ENCODE data around the gene OPCML. TPM values are rescaled to one million over a fixed set of nuclear protein-coding genes. Genes with fewer than 3 reads are reported as not detected.

Gene OPCML
- total RNA-seq, 4 donors from 2014 or later, result not detected

GRCh38 chr11:132987936-132988335 is 544.4 kb downstream of the OPCML start:
- H3K27me3 ChIP-seq, result no peaks in the 10 kb centered on the region
- WGBS, 2 donors (ENCODE audit: low coverage in 1 of 2), result 19 to 88% methylated on average over 2 of the region's 2 CpGs
- no peaks in the 10 kb centered on the region for H3K4me1 ChIP-seq
- no peaks in the 10 kb centered on the region for H3K36me3 ChIP-seq
- in situ Hi-C loops (cut with MboI; ENCODE audit: low pct_ligation_motif_present in 1 of 4, low pct_unique_long_range_greater_than_20kb in 1 of 4, low sequenced_read_pairs in 3 of 4) (no loop called here), intact Hi-C loops (cut with DNase I; ENCODE audit: low total_unique reads) (no loop called here)
- H3K4me3 ChIP-seq, result no peak overlapping the region
- no peaks in the 10 kb centered on the region for H3K9me3 ChIP-seq
- no peak for DNase-seq
- TF ChIP-seq POLR2A (IDR thresholded peaks at IDR 0.05) (no peak), POLR2AphosphoS5 (IDR thresholded peaks at IDR 0.05) (no peak), EP300 (IDR thresholded peaks at IDR 0.05; ENCODE audit: low read depth) (no peak)
- TF ChIP-seq, protein P1, sequence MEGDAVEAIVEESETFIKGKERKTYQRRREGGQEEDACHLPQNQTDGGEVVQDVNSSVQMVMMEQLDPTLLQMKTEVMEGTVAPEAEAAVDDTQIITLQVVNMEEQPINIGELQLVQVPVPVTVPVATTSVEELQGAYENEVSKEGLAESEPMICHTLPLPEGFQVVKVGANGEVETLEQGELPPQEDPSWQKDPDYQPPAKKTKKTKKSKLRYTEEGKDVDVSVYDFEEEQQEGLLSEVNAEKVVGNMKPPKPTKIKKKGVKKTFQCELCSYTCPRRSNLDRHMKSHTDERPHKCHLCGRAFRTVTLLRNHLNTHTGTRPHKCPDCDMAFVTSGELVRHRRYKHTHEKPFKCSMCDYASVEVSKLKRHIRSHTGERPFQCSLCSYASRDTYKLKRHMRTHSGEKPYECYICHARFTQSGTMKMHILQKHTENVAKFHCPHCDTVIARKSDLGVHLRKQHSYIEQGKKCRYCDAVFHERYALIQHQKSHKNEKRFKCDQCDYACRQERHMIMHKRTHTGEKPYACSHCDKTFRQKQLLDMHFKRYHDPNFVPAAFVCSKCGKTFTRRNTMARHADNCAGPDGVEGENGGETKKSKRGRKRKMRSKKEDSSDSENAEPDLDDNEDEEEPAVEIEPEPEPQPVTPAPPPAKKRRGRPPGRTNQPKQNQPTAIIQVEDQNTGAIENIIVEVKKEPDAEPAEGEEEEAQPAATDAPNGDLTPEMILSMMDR (IDR thresholded peaks at IDR 0.05), result no peak
- no peak overlapping the region for H3K27ac ChIP-seq

- Histone ChIP-seq H3K9me3 (no peaks in the 10 kb centered on the region), H3K4me3 (no peak overlapping the region), H3K4me1 (no peaks in the 10 kb centered on the region), H3K36me3 (no peaks in the 10 kb centered on the region), H3K27ac (no peak overlapping the region), H3K27me3 (no peaks in the 10 kb centered on the region)
- in situ Hi-C loops (cut with MboI; ENCODE audit: low pct_ligation_motif_present in 1 of 4, low pct_unique_long_range_greater_than_20kb in 1 of 4, low sequenced_read_pairs in 3 of 4) (no loop called here), intact Hi-C loops (cut with DNase I; ENCODE audit: low total_unique reads) (no loop called here)
- DNase-seq, result no peak
- WGBS, 2 donors (ENCODE audit: low coverage in 1 of 2), result 78 to 90% methylated on average over 1 of the region's 1 CpG
- TF ChIP-seq, protein P1 (IDR thresholded peaks at IDR 0.05), result no peak
- TF ChIP-seq POLR2A (IDR thresholded peaks at IDR 0.05) (no peak), POLR2AphosphoS5 (IDR thresholded peaks at IDR 0.05) (no peak), EP300 (IDR thresholded peaks at IDR 0.05; ENCODE audit: low read depth) (no peak)
These were observed 548.7 kb downstream of the OPCML start for GRCh38 chr11:132983641-132983978.

DNA sequence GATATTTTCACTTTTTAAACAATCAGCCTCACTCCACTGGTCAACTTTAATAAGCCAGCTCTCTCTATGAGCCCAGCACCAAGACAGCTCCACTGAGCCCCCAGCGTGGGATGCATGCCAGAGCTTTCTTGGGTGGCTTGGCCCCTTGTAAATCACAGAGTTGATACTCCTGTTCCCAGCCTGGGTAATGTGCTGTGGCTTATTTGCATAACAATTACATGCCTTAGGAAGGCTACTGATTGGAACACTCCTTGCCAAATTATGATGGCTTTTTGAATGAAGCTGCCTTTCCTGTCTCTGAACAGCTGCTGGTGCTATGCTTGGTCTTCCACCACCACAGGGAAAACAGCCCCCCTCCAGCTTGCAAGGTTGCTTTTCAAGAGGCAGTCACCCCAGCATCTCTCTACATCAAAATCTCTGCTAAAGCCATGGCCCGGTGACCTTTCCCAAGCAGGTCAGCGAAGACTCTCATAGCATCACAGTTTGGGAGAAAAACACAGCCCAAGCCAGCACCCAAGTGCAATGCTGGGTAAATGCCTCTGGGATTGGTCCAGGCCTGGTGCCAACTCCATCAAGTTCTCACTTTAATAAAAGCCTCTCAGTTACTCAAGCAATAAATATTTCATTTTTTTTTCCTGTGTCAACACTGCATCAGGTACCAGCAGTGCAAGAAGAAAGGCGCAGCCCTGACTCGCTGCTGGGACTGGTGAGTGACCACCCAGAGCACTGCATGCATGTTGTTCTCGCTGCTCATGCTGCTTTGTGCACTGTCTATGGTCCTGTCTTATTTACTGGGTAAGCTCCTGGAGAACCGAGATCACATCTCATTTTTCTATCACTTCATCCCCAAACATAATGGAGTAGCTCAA is 549.3 kb downstream of the OPCML start:
- H3K27me3 ChIP-seq, result no peaks in the 10 kb centered on the region
- no peak overlapping the region for H3K27ac ChIP-seq
- H3K9me3 ChIP-seq, result no peaks in the 10 kb centered on the region
- TF ChIP-seq, protein P1 (IDR thresholded peaks at IDR 0.05), result no peak
- TF ChIP-seq POLR2A (IDR thresholded peaks at IDR 0.05) (no peak), EP300 (IDR thresholded peaks at IDR 0.05; ENCODE audit: low read depth) (no peak), POLR2AphosphoS5 (IDR thresholded peaks at IDR 0.05) (no peak)
- H3K4me3 ChIP-seq, result no peak overlapping the region
- WGBS, 2 donors (ENCODE audit: low coverage in 1 of 2), result 83% methylated on average over 2 to 7 of the region's 7 CpGs
- no peak for DNase-seq
- H3K36me3 ChIP-seq, result no peaks in the 10 kb centered on the region
- H3K4me1 ChIP-seq, result no peaks in the 10 kb centered on the region
- intact Hi-C loops (cut with DNase I; ENCODE audit: low total_unique reads) (no loop called here), in situ Hi-C loops (cut with MboI; ENCODE audit: low pct_ligation_motif_present in 1 of 4, low pct_unique_long_range_greater_than_20kb in 1 of 4, low sequenced_read_pairs in 3 of 4) (no loop called here)

DNA sequence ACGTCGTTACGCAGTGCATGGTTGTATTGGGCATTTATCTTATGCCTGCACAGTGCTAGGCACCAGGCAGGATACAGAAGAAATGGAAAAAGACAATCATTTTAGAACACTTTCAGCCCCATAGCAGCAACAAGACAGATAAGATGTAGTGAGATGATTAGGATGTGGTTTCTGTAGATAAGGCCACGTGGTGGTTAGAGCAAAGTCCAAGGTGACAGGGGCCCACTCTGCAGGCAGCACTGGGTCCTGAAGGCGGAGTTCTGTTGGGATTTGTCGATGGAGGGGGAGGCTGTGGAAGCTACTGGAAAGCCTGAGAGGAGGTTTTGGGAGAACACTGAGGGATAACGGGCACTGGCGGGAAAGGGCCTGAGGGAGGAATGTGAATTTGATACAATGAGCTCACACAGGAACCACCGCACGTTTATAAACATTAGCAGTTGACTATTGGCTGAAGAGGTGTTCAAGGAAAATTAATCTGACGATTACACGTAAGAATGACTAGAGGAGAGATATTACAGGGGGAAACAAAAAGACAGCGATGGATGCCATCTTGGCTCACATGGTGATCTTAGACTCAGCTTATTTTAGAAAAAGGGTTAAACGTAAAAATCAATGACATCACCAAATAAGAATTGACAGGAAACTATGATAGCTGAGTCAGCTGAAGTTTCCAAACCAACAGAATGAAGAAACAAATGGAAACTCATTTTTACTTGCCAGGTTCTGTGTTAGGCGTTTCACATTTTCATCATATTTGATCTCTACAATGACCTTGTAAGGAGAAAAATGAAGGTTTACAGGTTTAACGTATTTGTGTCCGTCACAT is 551.0 kb downstream of the OPCML start:
- in situ Hi-C loops (cut with MboI; ENCODE audit: low pct_ligation_motif_present in 1 of 4, low pct_unique_long_range_greater_than_20kb in 1 of 4, low sequenced_read_pairs in 3 of 4) (no loop called here), intact Hi-C loops (cut with DNase I; ENCODE audit: low total_unique reads) (no loop called here)
- Histone ChIP-seq H3K9me3 (no peaks in the 10 kb centered on the region), H3K27me3 (no peaks in the 10 kb centered on the region), H3K4me3 (no peak overlapping the region), H3K4me1 (no peaks in the 10 kb centered on the region), H3K27ac (no peak overlapping the region), H3K36me3 (no peaks in the 10 kb centered on the region)
- 67 to 73% methylated on average over 15 to 17 of the region's 17 CpGs for WGBS, 2 donors (ENCODE audit: low coverage in 1 of 2)
- no peak for DNase-seq
- TF ChIP-seq POLR2AphosphoS5 (IDR thresholded peaks at IDR 0.05) (no peak), EP300 (IDR thresholded peaks at IDR 0.05; ENCODE audit: low read depth) (no peak), POLR2A (IDR thresholded peaks at IDR 0.05) (no peak)
- TF ChIP-seq, protein P1 (IDR thresholded peaks at IDR 0.05), result no peak

Measured in transverse colon (tissue), 4 donors.